Effector memory CD8-positive, alpha-beta T cell (primary cell): ENCODE measurements around the gene LCN6.

ENCODE experiments used
- ATAC-seq: fragments of 150-1000 bp; cut with Tn5 transposase; replicated peaks from 2 replicates; pipeline ENCODE4 v1.10.0; 2021; ENCODE audit warnings: mild to moderate bottlenecking, moderate library complexity
- DNase-seq, 3 experiments: peaks; one replicate each; pipeline ENCODE4 v3.0.0; 2021
- H3K27ac Mint-ChIP-seq, 2 donors: one replicate each; pipeline ENCODE4 v1.8.0; 2022; ENCODE audit warnings: mild to moderate bottlenecking in 2 of 2, mixed read lengths in 2 of 2, moderate library complexity in 2 of 2
- H3K27me3 Mint-ChIP-seq, 2 donors: one replicate each; pipeline ENCODE4 v1.8.0; 2022; ENCODE audit warnings: mixed read lengths in 2 of 2
- H3K36me3 Mint-ChIP-seq: one replicate; pipeline ENCODE4 v1.8.0; 2022; ENCODE audit warnings: mild to moderate bottlenecking, moderate library complexity, mixed read lengths; ENCODE audit not compliant: insufficient read depth
- H3K4me1 Mint-ChIP-seq, 2 donors: one replicate each; pipeline ENCODE4 v1.8.0; 2022; ENCODE audit warnings: low read depth in 2 of 2, mixed read lengths in 2 of 2
- H3K4me3 Mint-ChIP-seq, 2 donors: one replicate each; pipeline ENCODE4 v1.8.0; 2022; ENCODE audit warnings: mild to moderate bottlenecking in 2 of 2, mixed read lengths in 2 of 2, moderate library complexity in 2 of 2
- H3K9me3 Mint-ChIP-seq, 2 donors: one replicate each; pipeline ENCODE4 v1.8.0; 2022; ENCODE audit warnings: mixed read lengths in 2 of 2

Gene LCN6

DNA sequence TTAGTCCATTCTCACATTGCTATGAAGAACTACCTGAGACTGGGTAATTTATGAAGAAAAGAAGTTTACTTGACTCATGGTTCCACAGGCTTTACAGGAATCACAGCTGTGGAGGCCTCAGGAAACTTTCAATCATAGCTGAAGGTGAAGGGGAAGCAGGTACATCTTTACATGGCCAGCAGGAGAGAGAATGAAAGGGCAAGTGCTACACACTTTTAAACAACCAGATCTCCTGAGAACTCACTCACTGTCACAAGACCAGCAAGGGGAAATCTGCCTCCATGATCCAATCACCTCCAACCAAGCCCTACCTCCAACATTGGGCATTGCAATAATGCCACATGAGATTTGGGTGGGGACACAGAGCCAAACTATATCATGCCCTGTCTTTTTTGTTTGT, 3.5 kb upstream of the LCN6 start:
- Mint-ChIP-seq H3K4me3 (no peak overlapping the region), H3K27ac (no peak overlapping the region), H3K27me3 (peaks cover 22 to 61% of the 10 kb centered on the region in 2 donors), H3K36me3 (no peaks in the 10 kb centered on the region), H3K4me1 (no peaks in the 10 kb centered on the region), H3K9me3 (peaks cover 2 to 9% of the 10 kb centered on the region in 2 donors)
- DNase-seq (no peak), ATAC-seq (no peak)

DNA sequence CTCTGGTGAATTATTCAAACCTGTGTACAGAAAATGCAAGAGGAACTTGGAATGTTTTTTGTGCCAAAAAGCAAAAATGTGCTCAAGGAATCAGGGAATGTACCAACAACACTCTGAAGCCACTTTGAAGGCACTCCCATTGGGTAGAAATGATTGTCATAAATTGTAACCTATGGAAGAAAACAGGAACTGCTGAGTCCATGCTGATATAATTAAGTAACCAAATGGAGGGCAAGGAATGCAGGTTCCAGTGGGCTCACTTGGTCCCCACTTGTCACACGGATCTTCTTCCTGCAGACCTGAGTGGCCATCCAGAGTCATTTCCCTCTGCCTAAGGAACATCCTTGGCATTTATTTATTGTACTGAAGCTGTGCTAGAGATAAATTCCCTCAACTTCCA, 2.9 kb upstream of the LCN6 start:
- H3K36me3 Mint-ChIP-seq = no peaks in the 10 kb centered on the region
- H3K27me3 Mint-ChIP-seq = peaks cover 24 to 58% of the 10 kb centered on the region in 2 donors
- H3K27ac Mint-ChIP-seq = no peak overlapping the region
- ATAC-seq (no peak), DNase-seq (no peak)
- no peak overlapping the region for H3K4me3 Mint-ChIP-seq
- H3K9me3 Mint-ChIP-seq = peaks cover 2 to 9% of the 10 kb centered on the region in 2 donors
- no peaks in the 10 kb centered on the region for H3K4me1 Mint-ChIP-seq

DNA sequence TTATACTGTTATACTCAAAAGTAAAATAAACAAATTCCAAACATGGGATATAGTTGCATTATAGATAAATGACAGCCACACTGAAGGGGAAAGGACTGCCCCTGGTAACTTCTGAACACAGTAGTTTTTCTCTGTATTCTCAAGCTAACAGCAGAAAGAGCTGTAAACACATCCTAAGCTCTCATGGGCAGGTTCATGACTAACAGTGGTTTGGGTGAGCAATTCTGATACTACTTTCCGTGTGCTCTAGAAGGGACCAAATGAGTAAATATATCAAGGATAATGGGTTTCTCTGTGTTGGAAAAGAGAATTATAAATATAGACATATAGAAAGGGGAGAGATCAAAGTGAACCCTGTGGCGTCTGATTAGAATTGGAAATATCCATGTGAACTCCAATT, 2.2 kb upstream of the LCN6 start:
- Mint-ChIP-seq H3K36me3 (no peaks in the 10 kb centered on the region), H3K27me3 (peaks cover 24 to 56% of the 10 kb centered on the region in 2 donors), H3K27ac (no peak overlapping the region), H3K4me3 (no peak overlapping the region), H3K9me3 (peaks cover 2 to 9% of the 10 kb centered on the region in 2 donors), H3K4me1 (no peaks in the 10 kb centered on the region)
- no peak for ATAC-seq
- no peak for DNase-seq

DNA sequence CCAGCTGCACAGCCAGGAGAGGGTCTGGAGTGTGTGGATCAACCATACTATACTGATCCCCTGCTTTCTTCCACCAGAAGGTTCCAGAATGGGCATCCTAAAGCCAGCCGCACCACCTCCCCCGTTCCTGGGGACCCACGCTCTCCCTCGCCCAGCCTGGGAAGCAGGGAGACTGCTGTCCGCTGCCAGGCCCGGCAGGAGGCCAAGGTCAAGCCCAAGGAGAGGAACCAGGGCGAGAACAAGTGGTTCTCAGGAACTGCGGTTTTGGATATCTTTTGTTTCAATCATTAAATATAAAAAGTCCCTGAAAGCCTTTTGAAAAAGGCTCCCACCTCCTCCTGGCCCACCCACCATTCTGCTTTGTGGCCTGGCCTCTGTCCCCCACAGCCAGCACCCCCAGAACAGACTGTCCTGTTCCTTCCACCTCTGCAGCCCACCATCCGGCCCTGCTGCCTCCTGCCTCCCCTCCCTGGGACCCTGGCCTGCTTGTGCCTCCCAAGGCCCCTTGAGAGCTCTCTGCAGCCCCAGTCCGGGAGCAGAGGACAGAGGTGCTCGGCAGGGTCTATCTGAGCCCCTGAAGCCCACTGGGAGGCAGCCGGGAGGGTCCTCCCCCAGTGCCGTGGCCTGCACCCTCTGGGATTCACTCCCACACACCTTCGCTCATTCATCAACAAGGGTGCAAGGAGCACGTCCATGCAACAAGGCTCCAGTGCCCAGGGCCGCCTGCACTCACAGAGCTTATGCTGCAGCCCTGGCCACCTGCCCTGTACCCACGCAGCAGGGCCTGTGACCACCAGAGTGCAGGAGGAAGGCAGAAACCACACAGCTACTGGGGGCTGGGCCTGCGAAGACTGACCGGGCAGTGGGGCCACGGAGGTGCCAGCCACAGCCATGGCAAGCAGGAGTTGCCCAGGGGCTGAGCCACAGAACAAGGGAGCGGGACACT, 614 bp upstream of the LCN6 start:
- Mint-ChIP-seq H3K4me1 (no peaks in the 10 kb centered on the region), H3K4me3 (no peak overlapping the region), H3K36me3 (no peaks in the 10 kb centered on the region), H3K27me3 (peaks cover 25 to 66% of the 10 kb centered on the region in 2 donors), H3K27ac (no peak overlapping the region), H3K9me3 (peaks cover 2 to 9% of the 10 kb centered on the region in 2 donors)
- ATAC-seq = no peak
- DNase-seq = no peak

DNA sequence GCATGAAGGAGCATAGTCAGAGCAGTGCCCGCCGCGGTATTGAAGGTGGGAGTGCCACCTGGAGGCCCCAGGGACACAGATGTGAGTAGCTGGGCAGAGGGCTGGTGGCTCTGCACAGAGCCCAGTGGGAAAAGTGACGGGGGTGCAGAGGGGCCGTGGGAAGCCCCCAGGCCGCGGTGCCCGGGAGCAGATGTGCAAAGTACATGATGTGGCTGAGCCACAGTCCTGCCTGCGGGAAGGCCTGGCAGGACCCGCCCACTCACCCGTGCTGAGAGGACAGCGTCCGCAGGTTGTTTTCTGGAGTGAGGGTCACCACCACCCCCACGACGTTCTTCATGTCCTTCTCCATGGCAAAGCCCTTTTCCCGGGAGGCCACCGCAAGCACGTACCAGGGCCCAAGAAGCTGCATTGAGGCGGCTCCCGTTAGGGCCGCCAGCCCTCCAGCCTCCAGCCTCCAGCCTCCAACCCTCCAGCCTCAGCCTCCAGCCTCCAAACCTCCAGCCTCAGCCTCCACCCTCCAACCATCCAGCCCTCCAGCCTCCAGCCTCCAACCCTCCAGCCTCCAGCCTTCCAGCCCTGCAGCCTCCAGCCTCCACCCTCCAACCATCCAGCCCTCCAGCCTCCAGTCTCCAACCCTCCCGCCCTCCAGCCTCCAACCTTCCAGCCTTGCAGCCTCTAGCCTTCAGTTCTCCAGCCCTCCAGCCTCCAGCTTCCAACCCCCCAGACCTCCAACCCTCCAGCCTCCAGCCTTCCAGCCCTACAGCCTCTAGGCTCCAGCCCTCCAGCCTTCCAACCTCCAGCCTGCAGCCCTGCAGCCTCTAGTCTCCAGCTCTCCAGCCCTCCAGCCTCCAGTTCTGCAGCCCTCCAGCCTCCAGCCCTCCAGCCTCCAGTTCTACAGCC, 914 bp downstream of the LCN6 start:
- Mint-ChIP-seq H3K9me3 (peaks cover 2 to 3% of the 10 kb centered on the region in 2 donors), H3K4me1 (no peaks in the 10 kb centered on the region)

DNA sequence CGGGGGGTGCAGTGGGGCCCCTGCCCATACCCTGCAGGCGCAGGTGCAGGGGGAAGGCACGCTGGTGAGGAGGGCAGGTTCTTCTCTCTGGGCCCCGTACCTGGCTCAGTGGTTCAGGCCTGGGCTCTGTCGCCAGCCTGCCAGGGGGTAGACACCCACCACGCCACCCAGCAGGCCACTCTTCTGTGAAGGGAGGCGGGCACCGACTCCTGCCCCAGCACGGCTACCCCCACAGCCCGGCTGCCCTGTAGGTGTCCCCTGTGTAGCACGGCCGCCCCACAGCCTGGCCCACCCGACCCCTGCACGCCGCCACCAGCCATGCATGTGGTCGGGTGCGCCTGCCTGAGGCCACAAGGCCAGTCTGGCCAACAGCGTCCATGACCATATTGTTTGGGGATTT, 1.7 kb downstream of the LCN6 start:
- ATAC-seq (no peak), DNase-seq (no peak)
- Mint-ChIP-seq H3K4me3 (no peak overlapping the region), H3K4me1 (peaks cover 0 to 3% of the 10 kb centered on the region in 2 donors), H3K27me3 (peaks cover 35 to 88% of the 10 kb centered on the region in 2 donors), H3K9me3 (no peaks in the 10 kb centered on the region), H3K27ac (no peak overlapping the region), H3K36me3 (no peaks in the 10 kb centered on the region)

More for the DNA sequence above, 914 bp downstream of the LCN6 start:
- no peak for DNase-seq
- Mint-ChIP-seq H3K27me3 (peaks cover 35 to 81% of the 10 kb centered on the region in 2 donors), H3K36me3 (no peaks in the 10 kb centered on the region), H3K4me3 (no peak overlapping the region), H3K27ac (no peak overlapping the region)
- ATAC-seq = no peak

DNA sequence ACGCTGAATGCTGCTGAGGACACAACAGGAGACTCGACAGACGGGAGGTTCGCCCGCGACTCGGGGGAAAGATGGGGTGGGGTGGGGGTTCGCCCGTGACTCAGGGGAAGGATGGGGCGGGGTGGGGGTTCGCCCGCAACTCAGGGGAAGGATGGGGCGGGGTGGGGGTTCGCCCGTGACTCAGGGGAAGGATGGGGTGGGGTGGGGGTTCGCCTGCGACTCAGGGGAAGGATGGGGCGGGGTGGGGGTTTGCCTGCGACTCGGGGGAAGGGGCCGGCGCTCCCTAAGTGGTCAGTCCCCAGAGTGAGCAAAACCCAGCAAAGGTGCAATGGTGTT, 2.2 kb downstream of the LCN6 start:
- H3K9me3 Mint-ChIP-seq = no peaks in the 10 kb centered on the region
- peaks cover 3% of the 10 kb centered on the region in 2 donors for H3K4me1 Mint-ChIP-seq
- no peak for ATAC-seq
- no peaks in the 10 kb centered on the region for H3K36me3 Mint-ChIP-seq
- no peak for DNase-seq
- H3K27me3 Mint-ChIP-seq = peaks cover 35 to 91% of the 10 kb centered on the region in 2 donors
- no peak overlapping the region for H3K27ac Mint-ChIP-seq
- H3K4me3 Mint-ChIP-seq = no peak overlapping the region

DNA sequence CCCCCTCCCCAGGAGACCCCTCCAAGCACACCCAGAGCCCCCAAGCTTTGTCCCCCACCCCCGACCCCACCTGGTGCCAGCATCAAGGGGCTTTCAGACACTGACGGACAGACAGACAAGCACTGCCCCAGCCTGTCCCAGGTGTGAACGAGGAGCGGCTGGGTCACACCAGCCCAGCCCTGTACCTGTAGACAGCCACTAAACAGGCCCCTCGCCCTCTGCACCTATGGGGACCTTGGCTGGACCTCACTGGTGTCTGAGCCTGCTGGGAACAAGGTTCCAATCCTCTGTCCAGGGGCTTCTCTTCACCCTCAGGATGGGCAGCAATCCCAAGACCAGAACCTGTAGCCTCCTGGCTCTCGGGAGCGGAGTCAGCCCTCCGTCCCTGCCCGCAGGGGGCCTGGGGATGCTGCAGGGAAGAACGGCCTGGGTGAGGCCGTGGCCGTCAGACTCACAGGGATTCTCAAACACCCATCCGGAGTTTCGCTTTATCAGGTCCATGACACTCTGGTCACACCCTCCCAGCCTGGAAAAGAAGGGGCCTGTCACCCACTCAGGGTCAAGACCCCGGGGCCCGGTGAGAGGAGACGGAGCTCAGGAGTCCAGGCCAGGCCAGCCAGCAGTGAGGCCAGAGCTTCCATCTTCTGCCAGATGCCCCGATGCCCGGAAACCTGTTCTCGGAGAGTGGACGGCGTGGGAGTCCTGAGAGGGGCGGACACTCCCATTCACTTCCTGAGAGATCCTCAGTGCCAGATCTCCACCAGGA, 2.8 kb downstream of the LCN6 start:
- ATAC-seq (no peak), DNase-seq (no peak)
- no peaks in the 10 kb centered on the region for H3K9me3 Mint-ChIP-seq
- H3K4me1 Mint-ChIP-seq = peaks cover 3% of the 10 kb centered on the region in 2 donors
- no peak overlapping the region for H3K27ac Mint-ChIP-seq
- H3K36me3 Mint-ChIP-seq = no peaks in the 10 kb centered on the region
- H3K4me3 Mint-ChIP-seq = no peak overlapping the region
- H3K27me3 Mint-ChIP-seq = peaks cover 32 to 88% of the 10 kb centered on the region in 2 donors

DNA sequence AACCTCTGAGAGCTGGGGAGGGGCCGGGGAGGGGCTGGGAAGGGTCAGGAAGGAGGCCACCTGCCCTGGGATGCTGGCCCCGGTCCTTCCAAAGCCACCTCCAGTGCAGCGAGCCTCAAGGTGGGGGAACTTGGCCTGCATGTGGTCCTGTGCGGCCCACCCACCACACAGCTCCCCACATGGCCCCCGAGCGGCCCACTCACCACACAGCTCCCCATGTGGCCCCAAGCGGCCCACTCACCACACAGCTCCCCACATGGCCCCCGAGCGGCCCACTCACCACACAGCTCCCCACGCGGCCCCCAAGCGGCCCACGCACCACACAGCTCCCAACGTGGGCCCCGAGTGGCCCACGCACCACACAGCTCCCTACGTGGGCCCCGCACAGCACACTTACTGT, 3.6 kb downstream of the LCN6 start:
- Mint-ChIP-seq H3K27me3 (peaks cover 29 to 80% of the 10 kb centered on the region in 2 donors), H3K4me1 (peaks cover 3% of the 10 kb centered on the region in 2 donors), H3K36me3 (no peaks in the 10 kb centered on the region), H3K9me3 (no peaks in the 10 kb centered on the region), H3K4me3 (no peak overlapping the region), H3K27ac (no peak overlapping the region)
- DNase-seq (no peak), ATAC-seq (no peak)

DNA sequence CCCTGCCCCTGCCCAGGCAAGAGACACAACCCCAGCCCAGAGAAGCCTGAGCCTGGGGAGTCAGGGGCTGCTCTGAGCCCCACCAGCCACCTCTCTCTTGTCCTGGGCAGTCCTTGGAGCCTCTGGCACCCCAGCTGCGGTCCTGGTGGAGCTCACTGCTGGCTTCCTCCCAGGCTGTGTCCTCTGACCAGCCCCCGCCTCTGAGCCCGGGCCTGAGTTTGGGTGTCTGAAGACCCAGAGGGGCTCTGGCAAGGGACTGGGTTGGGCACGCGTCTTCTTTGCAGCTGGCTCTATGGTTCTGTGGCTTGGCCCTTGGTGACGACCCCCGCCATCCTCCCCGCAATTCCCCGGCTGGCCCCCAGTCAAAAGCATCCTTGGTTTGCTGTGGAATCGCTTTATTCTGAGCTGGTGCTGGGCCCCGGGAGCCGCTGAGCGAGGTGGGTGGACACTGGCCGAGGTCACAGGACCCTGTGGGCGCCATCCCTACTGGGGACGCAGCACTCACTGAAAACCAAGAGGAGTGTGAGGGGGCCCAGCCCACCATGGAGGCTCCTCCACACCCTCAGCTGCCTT, 4.6 kb downstream of the LCN6 start:
- DNase-seq = no peak
- no peak for ATAC-seq
- no peak overlapping the region for H3K4me3 Mint-ChIP-seq
- H3K9me3 Mint-ChIP-seq = no peaks in the 10 kb centered on the region
- no peak overlapping the region for H3K27ac Mint-ChIP-seq
- peaks cover under 1% of the 10 kb centered on the region for H3K36me3 Mint-ChIP-seq
- H3K27me3 Mint-ChIP-seq = peaks cover 29 to 78% of the 10 kb centered on the region in 2 donors
- H3K4me1 Mint-ChIP-seq = peaks cover 3% of the 10 kb centered on the region in 2 donors

DNA sequence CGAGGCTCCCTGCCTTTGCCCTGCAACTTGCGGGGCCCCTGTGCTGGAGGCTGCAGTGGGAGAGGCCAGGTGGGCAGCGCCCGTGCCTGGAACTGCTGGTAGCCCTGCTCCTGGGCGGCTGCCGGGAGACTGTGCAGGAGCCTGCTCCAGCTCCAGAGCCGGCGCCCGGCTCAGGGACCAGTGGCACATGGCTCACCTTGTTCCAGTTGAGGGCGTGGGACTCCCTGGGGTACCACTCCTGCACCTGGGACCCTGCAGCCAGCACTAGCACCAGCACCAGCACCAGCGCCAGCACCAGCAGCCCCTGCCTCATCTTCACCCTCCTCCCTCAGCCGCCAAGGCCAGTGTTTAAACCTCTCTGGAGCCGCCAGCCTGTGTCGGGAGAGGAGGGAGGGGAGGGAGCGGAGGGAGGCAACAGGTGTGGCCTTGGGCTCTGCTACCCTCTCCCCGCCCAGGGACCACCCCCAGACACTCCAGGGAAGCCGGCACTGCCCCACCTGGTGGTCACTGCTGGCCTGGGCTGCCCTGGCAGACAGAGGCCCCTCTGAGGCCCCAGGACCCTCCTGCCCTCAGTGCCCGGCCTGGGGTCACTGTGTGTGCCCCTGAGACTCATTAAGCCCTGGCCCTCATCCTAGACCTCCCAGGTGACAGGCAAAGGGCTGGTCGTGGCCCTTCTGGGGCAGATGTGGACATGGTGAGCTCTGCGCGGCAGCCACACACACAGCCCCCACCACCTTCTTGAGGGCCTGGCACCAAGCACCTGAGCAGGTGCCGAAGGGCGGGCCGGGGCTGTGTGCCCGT, 5.5 kb downstream of the LCN6 start, which contains the start of gene LCN10:
LCN10 (minus strand) TSS at position 350 of the 801 bp plus-strand sequence; CDS start at position 313, 37 bp downstream.
- H3K27me3 Mint-ChIP-seq = peaks cover 22 to 76% of the 10 kb centered on the region in 2 donors
- ATAC-seq (no peak), DNase-seq (no peak)
- peaks cover 3% of the 10 kb centered on the region for H3K36me3 Mint-ChIP-seq
- H3K4me3 Mint-ChIP-seq = peak within 1 kb of the TSS in 1 of 2 donors; percentile 25
- no peaks in the 10 kb centered on the region for H3K9me3 Mint-ChIP-seq
- H3K27ac Mint-ChIP-seq = no peak within 1 kb of the TSS
- H3K4me1 Mint-ChIP-seq = peaks cover 3% of the 10 kb centered on the region in 2 donors

DNA sequence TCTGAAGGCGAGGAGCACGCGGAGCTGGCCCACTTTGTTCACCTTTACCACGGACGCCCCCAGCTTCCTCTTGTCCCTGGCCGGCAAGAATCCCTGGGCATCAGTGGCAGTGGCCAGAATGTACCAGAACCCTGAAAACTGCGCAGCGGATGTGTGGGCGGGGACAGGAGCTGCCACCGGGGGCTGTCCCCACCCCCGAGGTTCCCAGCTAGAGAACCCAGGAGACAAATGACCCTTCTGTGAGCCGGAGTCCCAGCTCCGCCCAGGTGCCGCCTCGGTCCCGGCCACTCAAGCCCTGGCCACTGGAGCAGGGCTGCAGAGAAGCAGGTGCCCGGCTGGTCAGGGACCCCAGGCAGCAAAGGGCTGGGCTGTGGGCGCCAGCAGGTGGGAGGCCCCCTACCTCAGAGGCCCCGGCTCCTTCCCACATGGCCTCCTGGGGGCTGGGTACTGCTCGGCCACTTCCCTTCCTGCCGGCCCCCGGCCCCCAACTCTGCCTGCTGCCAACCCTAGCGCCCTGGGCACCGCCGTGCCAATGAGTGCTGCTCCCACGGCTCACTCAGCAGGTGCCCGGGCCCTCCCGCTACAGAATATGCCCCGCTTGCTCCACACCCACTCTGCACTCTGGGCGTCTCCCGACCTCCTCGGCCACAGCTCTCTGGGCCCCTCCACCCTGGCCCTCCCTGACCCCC, 6.3 kb downstream of the LCN6 start:
- H3K4me3 Mint-ChIP-seq = peak overlapping the region in 1 of 2 donors; percentile 25
- ATAC-seq = no peak
- H3K4me1 Mint-ChIP-seq = peaks cover 3% of the 10 kb centered on the region in 2 donors
- H3K36me3 Mint-ChIP-seq = peaks cover 3% of the 10 kb centered on the region
- peaks cover 15 to 69% of the 10 kb centered on the region in 2 donors for H3K27me3 Mint-ChIP-seq
- no peaks in the 10 kb centered on the region for H3K9me3 Mint-ChIP-seq
- DNase-seq = no peak
- H3K27ac Mint-ChIP-seq = no peak overlapping the region
